GM21717 (cell line): ENCODE data around the gene SLC7A8.
"Not testable (repeated sequence)": the region's sequence is repeated elsewhere in the genome, so short reads cannot be mapped to it uniquely, and the experiment has no call there.

Experiments
- ATAC-seq: cut with Tn5 transposase; IDR thresholded peaks from one replicate; pipeline ENCODE4 v1.9.1; 2021; ENCODE audit warnings: mild to moderate bottlenecking, moderate library complexity; ENCODE audit not compliant: unreplicated experiment

SLC7A8 gene

GRCh38 chr14:23115039-23115731 is 68.3 kb downstream of the SLC7A8 start:
- no peak for ATAC-seq

GRCh38 chr14:23114669-23115038 is 68.8 kb downstream of the SLC7A8 start:
- ATAC-seq = no peak

- no peak for ATAC-seq
Measured at GRCh38 chr14:23114120-23114458, 69.4 kb downstream of the SLC7A8 start.

- no peak for ATAC-seq
Measured at GRCh38 chr14:23113431-23114119, 69.9 kb downstream of the SLC7A8 start.

GRCh38 chr14:23112359-23113178 is 70.9 kb downstream of the SLC7A8 start:
- no peak for ATAC-seq

GRCh38 chr14:23110579-23111365 is 72.7 kb downstream of the SLC7A8 start:
- no peak for ATAC-seq

- ATAC-seq = no peak
Measured at GRCh38 chr14:23109769-23110168, 73.7 kb downstream of the SLC7A8 start.

- ATAC-seq = not testable (repeated sequence)
Measured at GRCh38 chr14:23108169-23108568, 75.3 kb downstream of the SLC7A8 start.

- ATAC-seq = not testable (repeated sequence)
Measured at GRCh38 chr14:23107620-23108019, 75.8 kb downstream of the SLC7A8 start.

GRCh38 chr14:23106747-23107045 is 76.8 kb downstream of the SLC7A8 start:
- no peak for ATAC-seq

GRCh38 chr14:23105348-23105824 is 78.1 kb downstream of the SLC7A8 start:
- ATAC-seq = no peak

- ATAC-seq = no peak
Measured at GRCh38 chr14:23104591-23105347, 78.7 kb downstream of the SLC7A8 start, which contains the start of gene CIROP. Gene CIROP (minus strand): TSS chr14:23104989. CDS start chr14:23104920, 69 bp downstream.

- ATAC-seq = no peak
Measured at GRCh38 chr14:23104070-23104590, 79.3 kb downstream of the SLC7A8 start.

- no peak for ATAC-seq
Measured at GRCh38 chr14:23103581-23103980, 79.9 kb downstream of the SLC7A8 start.

GRCh38 chr14:23102801-23103200 is 80.7 kb downstream of the SLC7A8 start:
- no peak for ATAC-seq

- ATAC-seq = no peak
Measured at GRCh38 chr14:23101986-23102625, 81.4 kb downstream of the SLC7A8 start.

GRCh38 chr14:23101213-23101970 is 82.1 kb downstream of the SLC7A8 start:
- ATAC-seq = no peak

GRCh38 chr14:23099212-23099861 is 84.1 kb downstream of the SLC7A8 start:
- ATAC-seq = no peak
